Umbilical cord (tissue), 2 donors: ENCODE data around the gene GPS1. TPM values are rescaled to one million over a fixed set of nuclear protein-coding genes. Genes with fewer than 3 reads are reported as not detected.
A peak's percentile ranks its signal among the peaks of the same experiment; 100 is the strongest.

Experiments
- DNase-seq: peaks from one replicate; pipeline ENCODE4 v3.0.0-alpha.2; 2015; ENCODE audit warnings: low spot score
- total RNA-seq: library from RNA; depleted of rRNA; stranded (reverse); fragments of >200 nt; gene quantifications from one replicate; pipeline ENCODE4 v1.2.3, GENCODE V29; 2014; ENCODE audit warnings: low replicate concordance; ENCODE audit not compliant: insufficient read depth

Gene GPS1
- total RNA-seq, result 39.7 TPM

- peak; percentile 69 for DNase-seq
Measured at GRCh38 chr17:82051776-82052637, at the start of gene GPS1, which contains the start of gene RFNG. TSS of gene GPS1 (plus strand) at chr17:82051898. CDS start at chr17:82051932, 34 bp downstream. TSS of gene RFNG (minus strand) at chr17:82051811. CDS start at chr17:82051766, 45 bp downstream.

- peak; percentile 95 for DNase-seq
Measured at GRCh38 chr17:82003411-82004381, 48.0 kb upstream of the GPS1 start.

- DNase-seq, result no peak
Measured at GRCh38 chr17:82004517-82005455, 46.9 kb upstream of the GPS1 start.

GRCh38 chr17:82005701-82006348 lies 45.9 kb upstream of the GPS1 start:
- no peak for DNase-seq

GRCh38 chr17:82006468-82007227 lies 45.0 kb upstream of the GPS1 start:
- DNase-seq, result peak; percentile 80

GRCh38 chr17:82007228-82007494 lies 44.5 kb upstream of the GPS1 start:
- DNase-seq, result no peak

- no peak for DNase-seq
Measured at GRCh38 chr17:82007495-82008257, 44.0 kb upstream of the GPS1 start.

GRCh38 chr17:82008258-82008940 lies 43.3 kb upstream of the GPS1 start:
- no peak for DNase-seq

GRCh38 chr17:82008941-82009405 lies 42.7 kb upstream of the GPS1 start:
- no peak for DNase-seq

GRCh38 chr17:82009413-82009812 lies 42.3 kb upstream of the GPS1 start:
- no peak for DNase-seq

GRCh38 chr17:82010575-82011525 lies 40.8 kb upstream of the GPS1 start:
- DNase-seq, result no peak

GRCh38 chr17:82011617-82012187 lies 40.0 kb upstream of the GPS1 start:
- DNase-seq, result no peak

GRCh38 chr17:82012261-82012639 lies 39.4 kb upstream of the GPS1 start:
- DNase-seq, result no peak

- DNase-seq, result no peak
Measured at GRCh38 chr17:82012640-82013295, 38.9 kb upstream of the GPS1 start.

GRCh38 chr17:82013341-82013740 lies 38.4 kb upstream of the GPS1 start:
- DNase-seq, result peak; percentile 84

- no peak for DNase-seq
Measured at GRCh38 chr17:82013772-82014321, 37.9 kb upstream of the GPS1 start.
